Measurements from ENCODE around the gene RPUSD3.
"Not testable (repeated sequence)": the region's sequence is repeated elsewhere in the genome, so short reads cannot be mapped to it uniquely, and the experiment has no call there.

RPUSD3 gene

GRCh38 chr3:9863058-9863772 lies 19.4 kb upstream of the RPUSD3 start:
- Histone ChIP-seq H3K27ac (ENCODE audit: low read length) (no peak overlapping the region), H3K36me3 (ENCODE audit: insufficient read depth, low read depth, low read length) (no peaks in the 10 kb centered on the region), H3K9ac (ENCODE audit: low read depth, low read length) (no peak overlapping the region), H3K9me3 (ENCODE audit: insufficient read depth, low read depth, low read length) (no peaks in the 10 kb centered on the region), H3K4me3 (ENCODE audit: low read length) (peak overlapping the region; percentile 61; the same call in 1 of the 2 replicates), H3K27me3 (ENCODE audit: insufficient read depth, low read length) (peaks cover 19% of the 10 kb centered on the region), H3K4me1 (ENCODE audit: insufficient read depth, low read length) (peaks cover 4% of the 10 kb centered on the region; the same call in 1 of the 2 replicates)

GRCh38 chr3:9862391-9863057 lies 18.7 kb upstream of the RPUSD3 start:
- Histone ChIP-seq H3K27ac (ENCODE audit: low read length) (no peak overlapping the region), H3K9me3 (ENCODE audit: insufficient read depth, low read depth, low read length) (no peaks in the 10 kb centered on the region), H3K9ac (ENCODE audit: low read depth, low read length) (no peak overlapping the region; the same call in 1 of the 2 replicates), H3K4me1 (ENCODE audit: insufficient read depth, low read length) (peaks cover 4% of the 10 kb centered on the region; the same call in 1 of the 2 replicates), H3K4me3 (ENCODE audit: low read length) (peak overlapping the region; percentile 61; the same call in 1 of the 2 replicates), H3K36me3 (ENCODE audit: insufficient read depth, low read depth, low read length) (no peaks in the 10 kb centered on the region), H3K27me3 (ENCODE audit: insufficient read depth, low read length) (peaks cover 19% of the 10 kb centered on the region)

- Histone ChIP-seq H3K27me3 (ENCODE audit: insufficient read depth, low read length) (peaks cover 19% of the 10 kb centered on the region), H3K4me1 (ENCODE audit: insufficient read depth, low read length) (peaks cover 4% of the 10 kb centered on the region; the same call in 1 of the 2 replicates), H3K9ac (ENCODE audit: low read depth, low read length) (no peak overlapping the region), H3K36me3 (ENCODE audit: insufficient read depth, low read depth, low read length) (no peaks in the 10 kb centered on the region), H3K4me3 (ENCODE audit: low read length) (no peak overlapping the region; the same call in 1 of the 2 replicates), H3K9me3 (ENCODE audit: insufficient read depth, low read depth, low read length) (no peaks in the 10 kb centered on the region), H3K27ac (ENCODE audit: low read length) (no peak overlapping the region)
Observed at GRCh38 chr3:9861626-9862130, 17.9 kb upstream of the RPUSD3 start.

- H3K27me3 ChIP-seq (ENCODE audit: insufficient read depth, low read length), result peaks cover 19% of the 10 kb centered on the region
- H3K9ac ChIP-seq (ENCODE audit: low read depth, low read length), result no peak overlapping the region
Observed at GRCh38 chr3:9861201-9861600, 17.4 kb upstream of the RPUSD3 start.

GRCh38 chr3:9859530-9860025 lies 15.8 kb upstream of the RPUSD3 start:
- Histone ChIP-seq H3K9ac (ENCODE audit: low read depth, low read length) (no peak overlapping the region), H3K36me3 (ENCODE audit: insufficient read depth, low read depth, low read length) (no peaks in the 10 kb centered on the region), H3K27ac (ENCODE audit: low read length) (no peak overlapping the region), H3K4me3 (ENCODE audit: low read length) (no peak overlapping the region), H3K9me3 (ENCODE audit: insufficient read depth, low read depth, low read length) (no peaks in the 10 kb centered on the region), H3K27me3 (ENCODE audit: insufficient read depth, low read length) (peaks cover 19% of the 10 kb centered on the region), H3K4me1 (ENCODE audit: insufficient read depth, low read length) (peaks cover 4% of the 10 kb centered on the region; the same call in 1 of the 2 replicates)

More at GRCh38 chr3:9861201-9861600, 17.4 kb upstream of the RPUSD3 start:
- Histone ChIP-seq H3K4me1 (ENCODE audit: insufficient read depth, low read length) (peaks cover 4% of the 10 kb centered on the region; the same call in 1 of the 2 replicates), H3K27ac (ENCODE audit: low read length) (no peak overlapping the region), H3K9me3 (ENCODE audit: insufficient read depth, low read depth, low read length) (no peaks in the 10 kb centered on the region), H3K4me3 (ENCODE audit: low read length) (no peak overlapping the region; the same call in 1 of the 2 replicates), H3K36me3 (ENCODE audit: insufficient read depth, low read depth, low read length) (no peaks in the 10 kb centered on the region)

- H3K27ac ChIP-seq (ENCODE audit: low read length), result no peak overlapping the region
- no peaks in the 10 kb centered on the region for H3K27me3 ChIP-seq (ENCODE audit: insufficient read depth, low read length)
- no peak overlapping the region for H3K4me3 ChIP-seq (ENCODE audit: low read length)
- H3K4me1 ChIP-seq (ENCODE audit: insufficient read depth, low read length), result no peaks in the 10 kb centered on the region
- H3K36me3 ChIP-seq (ENCODE audit: insufficient read depth, low read depth, low read length), result no peaks in the 10 kb centered on the region
- H3K9ac ChIP-seq (ENCODE audit: low read depth, low read length), result no peak overlapping the region
- no peaks in the 10 kb centered on the region for H3K9me3 ChIP-seq (ENCODE audit: insufficient read depth, low read depth, low read length)
Observed at GRCh38 chr3:9855594-9855993, 11.8 kb upstream of the RPUSD3 start.

- not testable (repeated sequence) for H3K36me3 ChIP-seq (ENCODE audit: insufficient read depth, low read depth, low read length); H3K4me1 ChIP-seq (ENCODE audit: insufficient read depth, low read length); H3K9me3 ChIP-seq (ENCODE audit: insufficient read depth, low read depth, low read length); H3K4me3 ChIP-seq (ENCODE audit: low read length); H3K27me3 ChIP-seq (ENCODE audit: insufficient read depth, low read length); H3K9ac ChIP-seq (ENCODE audit: low read depth, low read length); H3K27ac ChIP-seq (ENCODE audit: low read length)
Observed at GRCh38 chr3:9854291-9854940, 10.6 kb upstream of the RPUSD3 start.

GRCh38 chr3:9852528-9852927 lies 8.7 kb upstream of the RPUSD3 start:
- Histone ChIP-seq H3K27me3 (ENCODE audit: insufficient read depth, low read length) (no peaks in the 10 kb centered on the region), H3K36me3 (ENCODE audit: insufficient read depth, low read depth, low read length) (no peaks in the 10 kb centered on the region), H3K9me3 (ENCODE audit: insufficient read depth, low read depth, low read length) (no peaks in the 10 kb centered on the region), H3K4me3 (ENCODE audit: low read length) (no peak overlapping the region), H3K4me1 (ENCODE audit: insufficient read depth, low read length) (no peaks in the 10 kb centered on the region), H3K27ac (ENCODE audit: low read length) (no peak overlapping the region), H3K9ac (ENCODE audit: low read depth, low read length) (no peak overlapping the region)

GRCh38 chr3:9851926-9852325 lies 8.1 kb upstream of the RPUSD3 start:
- not testable (repeated sequence) for H3K9ac ChIP-seq (ENCODE audit: low read depth, low read length); H3K9me3 ChIP-seq (ENCODE audit: insufficient read depth, low read depth, low read length); H3K36me3 ChIP-seq (ENCODE audit: insufficient read depth, low read depth, low read length); H3K4me1 ChIP-seq (ENCODE audit: insufficient read depth, low read length); H3K4me3 ChIP-seq (ENCODE audit: low read length); H3K27ac ChIP-seq (ENCODE audit: low read length); H3K27me3 ChIP-seq (ENCODE audit: insufficient read depth, low read length)

GRCh38 chr3:9851383-9851782 lies 7.6 kb upstream of the RPUSD3 start:
- H3K27me3 ChIP-seq (ENCODE audit: insufficient read depth, low read length); H3K9me3 ChIP-seq (ENCODE audit: insufficient read depth, low read depth, low read length); H3K4me3 ChIP-seq (ENCODE audit: low read length); H3K4me1 ChIP-seq (ENCODE audit: insufficient read depth, low read length); H3K9ac ChIP-seq (ENCODE audit: low read depth, low read length); H3K36me3 ChIP-seq (ENCODE audit: insufficient read depth, low read depth, low read length); H3K27ac ChIP-seq (ENCODE audit: low read length): not testable (repeated sequence)

- not testable (repeated sequence) for H3K27me3 ChIP-seq (ENCODE audit: insufficient read depth, low read length); H3K4me3 ChIP-seq (ENCODE audit: low read length); H3K9ac ChIP-seq (ENCODE audit: low read depth, low read length); H3K4me1 ChIP-seq (ENCODE audit: insufficient read depth, low read length); H3K9me3 ChIP-seq (ENCODE audit: insufficient read depth, low read depth, low read length); H3K27ac ChIP-seq (ENCODE audit: low read length); H3K36me3 ChIP-seq (ENCODE audit: insufficient read depth, low read depth, low read length)
Observed at GRCh38 chr3:9848860-9849259, 5.1 kb upstream of the RPUSD3 start.
